CD14-positive monocyte (primary cell): ENCODE data around the gene CDYL2. TPM values are rescaled to one million over a fixed set of nuclear protein-coding genes. Genes with fewer than 3 reads are reported as not detected.
A peak's percentile ranks its signal among the peaks of the same experiment; 100 is the strongest.

Experiments
- DNase-seq, 3 donors: peaks; one replicate each; pipeline ENCODE4 v3.0.0-alpha.2; 2011 to 2022
- H2AFZ ChIP-seq: 2 replicates; pipeline ENCODE4 v1.6.0; 2012; ENCODE audit warnings: mild to moderate bottlenecking, low read depth, low read length, inconsistent platforms; ENCODE audit not compliant: insufficient read depth, poor library complexity, severe bottlenecking
- H3K27ac ChIP-seq, 2 donors: 1 replicate in 1 of 2; 2 replicates in 1 of 2; pipeline ENCODE4 v1.5.1; 2012 to 2013; ENCODE audit warnings: low read length in 2 of 2, control low read depth in 1 of 2, inconsistent platforms in 1 of 2, low read depth in 1 of 2, mild to moderate bottlenecking in 1 of 2
- H3K27me3 ChIP-seq, 2 donors: one replicate each; pipeline versions ENCODE4 v1.6.0 to v1.6.1; 2011 to 2013; ENCODE audit warnings: low read length in 2 of 2; ENCODE audit not compliant: control insufficient read depth in 2 of 2, insufficient read depth in 2 of 2
- H3K36me3 ChIP-seq, 2 donors: replicated peaks in 1 of 2; 1 replicate in 1 of 2; 2 replicates in 1 of 2; pipeline versions ENCODE4 v1.5.1 to v1.6.1; 2012 to 2013; ENCODE audit warnings: low read length in 2 of 2, control low read depth in 1 of 2, inconsistent platforms in 1 of 2, mild to moderate bottlenecking in 1 of 2; ENCODE audit not compliant: insufficient read depth in 2 of 2, control insufficient read depth in 1 of 2
- H3K4me1 ChIP-seq, 2 donors: 1 replicate in 1 of 2; 2 replicates in 1 of 2; pipeline versions ENCODE4 v1.5.1 to v1.6.1; 2012 to 2013; ENCODE audit warnings: low read length in 2 of 2, control low read depth in 1 of 2, inconsistent platforms in 1 of 2, mild to moderate bottlenecking in 1 of 2, moderate library complexity in 1 of 2; ENCODE audit not compliant: insufficient read depth in 2 of 2, control insufficient read depth in 1 of 2
- H3K4me2 ChIP-seq: replicated peaks from 2 replicates; pipeline ENCODE3; 2012; ENCODE audit warnings: low read length, moderate library complexity, mild to moderate bottlenecking; ENCODE audit not compliant: poor library complexity, severe bottlenecking; ENCODE audit errors: extremely low read depth
- H3K4me3 ChIP-seq, 3 experiments: fragments of 200-600 bp in 1 of 3; sonication (generic) in 1 of 3; replicated peaks in 1 of 3; 1 replicate in 2 of 3; 2 replicates in 1 of 3; pipeline ENCODE4 v1.5.1; 2011 to 2013; ENCODE audit warnings: low read length in 3 of 3, mild to moderate bottlenecking in 3 of 3, control low read depth in 2 of 3, low read depth in 2 of 3, inconsistent platforms in 1 of 3, moderate library complexity in 1 of 3
- H3K79me2 ChIP-seq: 2 replicates; pipeline ENCODE4 v1.6.0; 2012; ENCODE audit warnings: mild to moderate bottlenecking, control low read depth, inconsistent platforms, low read length, moderate library complexity; ENCODE audit not compliant: insufficient read depth
- H3K9ac ChIP-seq: 2 replicates; pipeline ENCODE4 v1.6.0; 2017; ENCODE audit warnings: low read length, mild to moderate bottlenecking; ENCODE audit not compliant: insufficient read depth, poor library complexity, severe bottlenecking
- H3K9me3 ChIP-seq, 2 donors: replicated peaks in 1 of 2; 1 replicate in 1 of 2; 2 replicates in 1 of 2; pipeline versions ENCODE4 v1.5.1 to v1.6.1; 2012 to 2013; ENCODE audit warnings: low read length in 2 of 2, control low read depth in 1 of 2; ENCODE audit not compliant: control insufficient read depth in 1 of 2, insufficient read depth in 1 of 2
- H4K20me1 ChIP-seq: 2 replicates; pipeline ENCODE4 v1.6.0; 2012; ENCODE audit warnings: mild to moderate bottlenecking, low read length, control low read depth, moderate library complexity; ENCODE audit not compliant: insufficient read depth
- H3K27ac Mint-ChIP-seq, 7 donors: one replicate each; pipeline ENCODE4 v1.8.0; 2020; ENCODE audit warnings: mild to moderate bottlenecking in 7 of 7, mixed read lengths in 7 of 7, moderate library complexity in 6 of 7, inconsistent platforms in 2 of 7
- H3K27me3 Mint-ChIP-seq, 3 donors: one replicate each; pipeline ENCODE4 v1.8.0; 2021 to 2022; ENCODE audit warnings: low read depth in 3 of 3, mild to moderate bottlenecking in 3 of 3, mixed read lengths in 3 of 3, moderate library complexity in 3 of 3, inconsistent platforms in 1 of 3
- H3K36me3 Mint-ChIP-seq, 2 donors: one replicate each; pipeline ENCODE4 v1.8.0; 2020; ENCODE audit warnings: mixed read lengths in 2 of 2, inconsistent platforms in 1 of 2, mild to moderate bottlenecking in 1 of 2
- H3K4me1 Mint-ChIP-seq: one replicate; pipeline ENCODE4 v1.8.0; 2020; ENCODE audit warnings: mild to moderate bottlenecking, mixed read lengths
- H3K4me3 Mint-ChIP-seq, 2 donors: one replicate each; pipeline ENCODE4 v1.8.0; 2020; ENCODE audit warnings: mild to moderate bottlenecking in 2 of 2, mixed read lengths in 2 of 2, moderate library complexity in 1 of 2
- H3K9me3 Mint-ChIP-seq, 7 donors: one replicate each; pipeline ENCODE4 v1.8.0; 2020 to 2022; ENCODE audit warnings: mixed read lengths in 7 of 7, mild to moderate bottlenecking in 6 of 7, moderate library complexity in 6 of 7, inconsistent platforms in 2 of 7
- CTCF ChIP-seq: fragments of 200-600 bp; IDR thresholded peaks from one replicate; pipeline ENCODE4 v1.8.0; 2022; ENCODE audit warnings: antibody characterized with exemption, mild to moderate bottlenecking
- WGBS: methylation state at CpG from one replicate; pipeline ENCODE4 v1.1.5; 2013; ENCODE audit warnings: missing lambda C conversion rate; ENCODE audit not compliant: insufficient coverage; 5-methylcytosine and 5-hydroxymethylcytosine counted together
- intact Hi-C, 2 donors: fragments of 100-400 bp; cut with micrococcal nuclease; formaldehyde crosslinking; loops; one replicate each; pipeline versions ENCODE4 v1.15.0 to v1.15.1; 2023
- polyA plus RNA-seq, 3 donors: library from polyadenylated mRNA; depleted of rRNA in 1 of 3; unstranded in 2 of 3; stranded (reverse) in 1 of 3; fragments of 300-500 nt in 2 of 3; fragments of >200 nt in 1 of 3; fragmentation: Illumina TruSeq in 2 of 3; gene quantifications; 1 replicate in 2 of 3; 2 replicates in 1 of 3; pipeline ENCODE4 v1.2.3, GENCODE V29; 2012 to 2021

Gene CDYL2
- polyA plus RNA-seq, 3 donors = 0.42 to 2.6 (median 0.93) TPM

DNA sequence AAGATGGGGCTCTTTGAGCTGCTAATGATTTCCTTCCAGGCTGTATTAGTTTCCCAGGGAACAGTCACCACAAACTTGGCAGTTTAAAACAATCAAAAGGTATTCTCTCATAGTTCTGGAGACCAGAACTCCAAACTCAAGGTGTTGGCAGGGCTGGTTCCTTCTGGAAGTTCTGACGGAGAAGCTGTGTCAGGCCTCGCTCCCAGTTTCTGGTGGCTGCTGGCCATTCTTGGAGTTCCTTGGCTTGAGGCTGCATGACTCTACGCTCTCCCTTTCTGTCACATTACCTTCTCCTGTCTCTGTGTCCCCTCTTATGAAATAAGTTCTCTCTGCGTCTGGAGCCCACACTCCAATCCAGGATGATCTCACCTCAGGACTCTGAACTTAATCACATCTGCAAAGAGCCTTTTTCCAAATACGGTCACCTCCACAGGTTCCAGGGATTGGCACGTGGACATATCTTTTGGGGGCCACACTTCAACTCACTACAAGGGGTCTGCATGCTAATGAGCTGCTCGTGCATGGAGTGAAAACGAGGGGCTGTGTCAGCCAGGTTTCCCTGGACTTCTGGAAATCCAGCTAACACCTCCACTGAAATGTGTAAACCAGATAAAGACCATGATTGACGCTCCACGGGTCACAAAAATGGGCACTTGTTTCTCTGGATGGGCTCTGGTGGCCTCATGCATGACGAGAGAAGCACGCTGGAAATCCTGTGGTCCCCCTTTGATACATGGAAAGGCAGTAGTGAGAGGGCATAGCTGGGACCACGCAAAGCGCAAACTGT lies 185.3 kb downstream of the CDYL2 start:
- Mint-ChIP-seq H3K9me3 (peaks cover 5 to 15% (median 8%) of the 10 kb centered on the region in 7 donors), H3K36me3 (peaks cover 40 to 45% of the 10 kb centered on the region in 2 donors), H3K4me1 (no peaks in the 10 kb centered on the region), H3K27me3 (peaks cover 0 to 3% (median 0%) of the 10 kb centered on the region in 3 donors), H3K4me3 (no peak overlapping the region), H3K27ac (peak overlapping the region in 1 of 7 donors; percentile 77)
- no peak for TF ChIP-seq CTCF
- H3K27me3 ChIP-seq = no peaks in the 10 kb centered on the region
- H2AFZ ChIP-seq = no peak overlapping the region
- peaks cover 0 to 6% of the 10 kb centered on the region in 2 donors for H3K9me3 ChIP-seq
- intact Hi-C loops = no loop called here
- peaks cover 0 to 15% of the 10 kb centered on the region in 2 donors for H3K36me3 ChIP-seq
- H3K4me2 ChIP-seq = no peak overlapping the region
- WGBS = 97% methylated on average over 9 of the region's 14 CpGs
- DNase-seq = no peak
- no peaks in the 10 kb centered on the region for H3K79me2 ChIP-seq
- H3K4me1 ChIP-seq = no peaks in the 10 kb centered on the region
- no peak overlapping the region for H3K4me3 ChIP-seq
- H3K27ac ChIP-seq = no peak overlapping the region
- H3K9ac ChIP-seq = no peak overlapping the region
- no peaks in the 10 kb centered on the region for H4K20me1 ChIP-seq

GRCh38 chr16:80616362-80616761 lies 188.0 kb downstream of the CDYL2 start:
- H3K27me3 ChIP-seq = no peaks in the 10 kb centered on the region
- no peak for DNase-seq
- no peaks in the 10 kb centered on the region for H3K4me1 Mint-ChIP-seq
- TF ChIP-seq CTCF = no peak
- no peak overlapping the region for H2AFZ ChIP-seq
- no peaks in the 10 kb centered on the region for H4K20me1 ChIP-seq
- no peak overlapping the region for H3K4me2 ChIP-seq
- no peak overlapping the region for H3K9ac ChIP-seq
- peaks cover 5 to 10% (median 8%) of the 10 kb centered on the region in 7 donors for H3K9me3 Mint-ChIP-seq
- WGBS = 88% methylated on average over 3 of the region's 3 CpGs
- H3K4me3 Mint-ChIP-seq = no peak overlapping the region
- H3K4me1 ChIP-seq = no peaks in the 10 kb centered on the region
- no peaks in the 10 kb centered on the region for H3K79me2 ChIP-seq
- H3K36me3 ChIP-seq = peaks cover 0 to 28% of the 10 kb centered on the region in 2 donors
- intact Hi-C loops = no loop called here
- peaks cover 0 to 6% of the 10 kb centered on the region in 2 donors for H3K9me3 ChIP-seq
- no peak overlapping the region for H3K4me3 ChIP-seq
- no peak overlapping the region for H3K27ac Mint-ChIP-seq
- peaks cover 0 to 3% (median 0%) of the 10 kb centered on the region in 3 donors for H3K27me3 Mint-ChIP-seq
- H3K36me3 Mint-ChIP-seq = peaks cover 49 to 51% of the 10 kb centered on the region in 2 donors
- H3K27ac ChIP-seq = no peak overlapping the region
